GM18526 (cell line): ENCODE measurements around the gene TMEM164.

Experiments
- POLR2A ChIP-seq: IDR thresholded peaks from 3 replicates; pipeline ENCODE4 v1.6.1; 2011; ENCODE audit not compliant: insufficient read length; ENCODE audit errors: extremely low read depth

The TMEM164 gene

DNA sequence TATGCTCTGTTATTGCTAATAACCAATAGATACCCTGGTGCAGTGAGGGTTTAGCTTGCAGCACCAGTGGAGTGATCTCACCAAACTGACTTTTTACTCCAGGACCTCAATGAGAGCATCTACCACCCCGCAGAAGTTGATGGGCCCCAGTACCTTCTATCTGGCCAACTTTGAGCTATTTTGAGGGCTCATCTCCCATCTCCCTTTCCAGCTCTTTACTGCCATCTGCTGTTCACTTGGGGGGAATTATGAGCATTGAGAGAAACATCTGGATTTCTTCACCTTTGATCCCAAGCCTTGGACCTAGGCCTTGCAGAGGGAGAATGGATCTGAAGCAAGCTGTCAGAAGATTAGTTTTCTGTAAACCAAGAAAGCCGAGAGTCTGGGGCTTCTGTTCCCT is 143.6 kb downstream of the TMEM164 start:
- TF ChIP-seq POLR2A, result no peak

- no peak for TF ChIP-seq POLR2A
These were observed 150.3 kb downstream of the TMEM164 start for GRCh38 chrX:110153244-110153643.

DNA sequence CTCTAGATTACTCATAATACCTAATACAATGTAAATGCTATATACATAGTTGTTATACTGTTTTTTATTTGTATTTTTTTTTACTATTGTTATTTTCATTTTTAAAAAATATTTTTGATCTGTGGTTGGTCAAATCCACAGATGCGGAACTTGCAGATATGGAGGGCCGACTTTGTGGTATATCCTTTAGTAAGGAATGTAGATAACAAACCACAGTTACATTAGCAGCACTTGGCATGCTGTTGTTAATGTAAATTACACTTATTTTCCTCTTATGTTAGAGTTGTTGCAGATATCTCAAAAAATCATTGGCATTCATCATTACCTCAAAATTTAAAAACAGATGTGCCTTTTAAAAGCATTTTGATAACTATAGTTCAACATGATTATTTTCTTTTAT is 151.0 kb downstream of the TMEM164 start:
- no peak for TF ChIP-seq POLR2A

GRCh38 chrX:110155759-110156158 is 152.8 kb downstream of the TMEM164 start:
- TF ChIP-seq POLR2A, result no peak

GRCh38 chrX:110156167-110156754 is 153.3 kb downstream of the TMEM164 start:
- TF ChIP-seq POLR2A, result no peak

GRCh38 chrX:110157444-110157843 is 154.5 kb downstream of the TMEM164 start:
- no peak for TF ChIP-seq POLR2A

DNA sequence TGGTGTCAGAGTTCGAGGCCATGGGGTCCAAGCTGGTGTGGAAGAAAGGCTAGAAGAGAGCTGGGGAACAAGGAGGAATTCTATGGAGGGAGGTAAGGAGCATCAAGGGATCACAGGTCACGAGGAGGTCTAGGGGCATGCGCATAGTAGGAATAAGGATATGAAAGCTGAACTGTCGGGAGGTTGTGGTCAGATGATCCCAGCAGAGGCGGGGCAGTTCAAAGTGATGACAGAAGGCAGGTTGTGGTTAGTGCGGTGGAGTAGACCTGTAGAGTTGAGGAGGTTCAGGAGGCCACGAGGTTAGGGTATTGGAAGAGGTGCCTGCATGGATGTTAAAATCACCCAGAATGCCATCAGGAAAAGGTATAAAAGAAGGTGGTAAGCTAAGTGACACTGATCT is 156.3 kb downstream of the TMEM164 start:
- no peak for TF ChIP-seq POLR2A

GRCh38 chrX:110159865-110160264 is 157.0 kb downstream of the TMEM164 start:
- TF ChIP-seq POLR2A, result no peak

- TF ChIP-seq POLR2A, result no peak
These were observed 158.4 kb downstream of the TMEM164 start for GRCh38 chrX:110161361-110161686.

DNA sequence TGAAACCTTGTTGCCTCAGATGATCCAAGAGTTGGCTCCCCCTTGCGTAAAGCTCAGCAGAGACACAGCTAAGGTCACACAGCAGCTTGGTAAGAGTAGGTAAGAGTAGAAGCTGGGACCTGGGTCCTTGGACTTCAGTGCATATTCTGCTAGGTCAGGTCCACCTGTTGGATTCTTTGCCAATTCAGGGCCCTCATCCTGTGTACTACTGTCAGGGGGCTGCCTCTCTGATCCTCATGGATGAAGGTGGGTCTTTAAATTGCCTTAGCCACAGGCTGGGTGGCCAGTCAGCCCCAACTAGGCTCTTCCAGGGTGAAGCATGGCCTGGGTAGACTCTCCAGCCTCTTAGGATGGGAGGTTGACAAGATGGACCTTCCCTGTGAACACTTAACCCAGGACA is 159.2 kb downstream of the TMEM164 start:
- no peak for TF ChIP-seq POLR2A

GRCh38 chrX:110162867-110163266 is 160.0 kb downstream of the TMEM164 start:
- TF ChIP-seq POLR2A, result no peak

- TF ChIP-seq POLR2A, result no peak
These were observed 160.6 kb downstream of the TMEM164 start for GRCh38 chrX:110163488-110163887.

- no peak for TF ChIP-seq POLR2A
These were observed 165.1 kb downstream of the TMEM164 start for GRCh38 chrX:110167952-110168451.

- no peak for TF ChIP-seq POLR2A
These were observed 165.7 kb downstream of the TMEM164 start for GRCh38 chrX:110168585-110168984.

GRCh38 chrX:110170029-110170428 is 167.1 kb downstream of the TMEM164 start:
- no peak for TF ChIP-seq POLR2A

DNA sequence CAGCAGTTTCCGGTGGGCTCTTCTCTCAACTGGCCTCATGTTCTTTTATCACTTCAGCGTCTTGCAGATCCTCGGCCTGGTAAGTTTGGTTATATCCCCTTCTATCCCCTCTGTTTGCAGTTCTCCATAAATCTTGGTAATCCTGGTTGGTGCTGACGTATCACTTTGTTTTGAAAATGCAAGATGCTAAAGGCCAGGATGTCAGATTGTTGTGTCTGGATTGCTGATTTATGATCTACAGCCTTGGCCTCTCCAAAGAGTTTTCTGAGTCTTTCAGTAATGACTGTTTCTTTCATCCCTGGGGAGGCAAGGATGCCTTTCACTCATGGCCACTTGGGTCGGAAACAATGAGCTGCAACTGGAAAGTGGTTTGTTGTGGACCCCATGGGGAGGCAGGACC is 168.5 kb downstream of the TMEM164 start:
- no peak for TF ChIP-seq POLR2A

GRCh38 chrX:110172215-110172614 is 169.3 kb downstream of the TMEM164 start:
- TF ChIP-seq POLR2A, result no peak
